H1 (cell line): ENCODE results near the gene HIVEP3. TPM values are rescaled to one million over a fixed set of nuclear protein-coding genes. Genes with fewer than 3 reads are reported as not detected.

ENCODE experiments used
- CTCF ChIA-PET: fragments of 300-600 bp; sonication (Branson Sonifier 250); formaldehyde crosslinking; loops from one replicate; lab custom pipeline; 2021; ENCODE audit not compliant: partially characterized antibody; lab: Charles Lee
- POLR2A ChIA-PET: fragments of 300-600 bp; sonication (Branson Sonifier 250); formaldehyde crosslinking; loops from one replicate; lab custom pipeline; 2021; ENCODE audit warnings: inconsistent platforms; ENCODE audit not compliant: partially characterized antibody; lab: Charles Lee
- DNase-seq, 2 experiments: peaks; one replicate each; pipeline versions ENCODE4 v3.0.0 to v3.0.0-alpha.2; 2010 to 2022; ENCODE audit warnings: low spot score in 2 of 2, low read depth in 1 of 2, mixed read lengths in 1 of 2
- FAIRE-seq: peaks from 2 replicates; lab custom pipeline; 2011; peaks lifted over from hg19 to GRCh38; lab: Jason Lieb, UNC
- H2AFZ ChIP-seq: 2 replicates; pipeline ENCODE4 v1.8.1; 2012; ENCODE audit warnings: low read length, inconsistent platforms
- H2AK5ac ChIP-seq: 2 replicates; pipeline ENCODE4 v1.6.1; 2013; ENCODE audit warnings: low read depth, low read length
- H2BK120ac ChIP-seq: replicated peaks from 2 replicates; pipeline ENCODE3; 2013; ENCODE audit warnings: low read depth, low read length, inconsistent platforms
- H2BK12ac ChIP-seq: 2 replicates; pipeline ENCODE4 v1.6.1; 2013; ENCODE audit warnings: low read depth, low read length
- H2BK15ac ChIP-seq: 2 replicates; pipeline ENCODE4 v1.6.1; 2013; ENCODE audit warnings: low read length
- H2BK20ac ChIP-seq: 2 replicates; pipeline ENCODE4 v1.6.1; 2013; ENCODE audit warnings: low read length
- H2BK5ac ChIP-seq: 2 replicates; pipeline ENCODE4 v1.6.1; 2013; ENCODE audit warnings: low read depth, low read length
- H3K14ac ChIP-seq: 2 replicates; pipeline ENCODE4 v1.6.1; 2013; ENCODE audit warnings: inconsistent platforms; ENCODE audit not compliant: insufficient read length
- H3K18ac ChIP-seq: 2 replicates; pipeline ENCODE4 v1.6.1; 2013; ENCODE audit warnings: low read length; ENCODE audit errors: extremely low read depth
- H3K23ac ChIP-seq: 2 replicates; pipeline ENCODE4 v1.6.1; 2013; ENCODE audit warnings: inconsistent platforms; ENCODE audit not compliant: insufficient read length
- H3K23me2 ChIP-seq: 2 replicates; pipeline ENCODE4 v1.6.1; 2013; ENCODE audit warnings: low read depth, low read length
- H3K27ac ChIP-seq: 2 replicates; pipeline ENCODE4 v1.6.1; 2011; ENCODE audit warnings: low read depth, low read length, inconsistent platforms
- H3K27me3 ChIP-seq, 4 experiments: replicated peaks in 1 of 4; 1 replicate in 1 of 4; 2 replicates in 3 of 4; pipeline versions ENCODE4 v1.6.1 to v1.8.1; 2011 to 2013; ENCODE audit warnings: low read length in 3 of 4, mild to moderate bottlenecking in 3 of 4, inconsistent platforms in 2 of 4, mixed read lengths in 2 of 4, moderate library complexity in 1 of 4; ENCODE audit not compliant: control insufficient read depth in 3 of 4, insufficient read depth in 3 of 4; ENCODE audit errors: extremely low read depth in 1 of 4
- H3K36me3 ChIP-seq, 4 experiments: 2 replicates each; pipeline versions ENCODE4 v1.6.1 to v1.8.1; 2011 to 2013; ENCODE audit warnings: mild to moderate bottlenecking in 4 of 4, low read length in 3 of 4, moderate library complexity in 2 of 4, control low read depth in 1 of 4, inconsistent platforms in 1 of 4; ENCODE audit not compliant: insufficient read depth in 4 of 4, control insufficient read depth in 2 of 4
- H3K4ac ChIP-seq: replicated peaks from 2 replicates; pipeline ENCODE3; 2013; ENCODE audit warnings: low read length, low read depth, mixed read lengths, inconsistent platforms; ENCODE audit not compliant: insufficient read length
- H3K4me1 ChIP-seq, 4 experiments: replicated peaks in 1 of 4; 1 replicate in 1 of 4; 2 replicates in 3 of 4; pipeline versions ENCODE4 v1.6.1 to v1.8.1; 2011 to 2013; ENCODE audit warnings: low read length in 3 of 4, inconsistent platforms in 2 of 4, mixed read lengths in 1 of 4; ENCODE audit not compliant: insufficient read depth in 4 of 4, control insufficient read depth in 3 of 4
- H3K4me2 ChIP-seq, 2 experiments: 2 replicates each; pipeline versions ENCODE4 v1.6.1 to v1.8.1; 2011 to 2013; ENCODE audit warnings: low read depth in 2 of 2, low read length in 2 of 2, control low read depth in 1 of 2, inconsistent platforms in 1 of 2, mild to moderate bottlenecking in 1 of 2; ENCODE audit not compliant: insufficient read depth in 1 of 2
- H3K4me3 ChIP-seq, 4 experiments: fragments of 200-600, 300-600 bp in 1 of 4; sonication (generic), shearing (Covaris generic), sonication (Bioruptor Twin) in 1 of 4; 2 replicates each; pipeline versions ENCODE4 v1.5.1 to v1.8.1; 2011 to 2016; ENCODE audit warnings: low read length in 4 of 4, low read depth in 3 of 4, control low read depth in 2 of 4, inconsistent platforms in 2 of 4, mild to moderate bottlenecking in 2 of 4, mixed read lengths in 1 of 4, moderate library complexity in 1 of 4; ENCODE audit not compliant: insufficient read depth in 2 of 4; ENCODE audit errors: extremely low read depth in 1 of 4
- H3K56ac ChIP-seq: replicated peaks from 2 replicates; pipeline ENCODE3; 2013; ENCODE audit warnings: low read depth, mild to moderate bottlenecking, mixed read lengths, low read length, inconsistent platforms; ENCODE audit not compliant: insufficient read length
- H3K79me1 ChIP-seq: 2 replicates; pipeline ENCODE4 v1.6.1; 2013; ENCODE audit warnings: low read depth, low read length, control low read depth
- H3K79me2 ChIP-seq, 2 experiments: 2 replicates each; pipeline versions ENCODE4 v1.6.1 to v1.8.1; 2012 to 2013; ENCODE audit warnings: low read length in 2 of 2, mild to moderate bottlenecking in 2 of 2, inconsistent platforms in 1 of 2; ENCODE audit not compliant: insufficient read depth in 2 of 2, control insufficient read depth in 1 of 2
- H3K9ac ChIP-seq, 4 experiments: replicated peaks in 1 of 4; 1 replicate in 1 of 4; 2 replicates in 3 of 4; pipeline versions ENCODE4 v1.6.1 to v1.8.1; 2011 to 2013; ENCODE audit warnings: low read depth in 3 of 4, low read length in 3 of 4, control low read depth in 2 of 4, mild to moderate bottlenecking in 2 of 4, moderate library complexity in 2 of 4, inconsistent platforms in 1 of 4; ENCODE audit errors: extremely low read depth in 1 of 4
- H3K9me3 ChIP-seq, 2 experiments: 2 replicates each; pipeline versions ENCODE4 v1.6.1 to v1.8.1; 2012 to 2013; ENCODE audit warnings: mild to moderate bottlenecking in 2 of 2, moderate library complexity in 2 of 2, control low read depth in 1 of 2, inconsistent platforms in 1 of 2, low read depth in 1 of 2, low read length in 1 of 2, mixed read lengths in 1 of 2; ENCODE audit not compliant: insufficient read depth in 2 of 2
- H4K20me1 ChIP-seq, 2 experiments: replicated peaks in 1 of 2; 2 replicates each; pipeline versions ENCODE3 to v1.8.1; 2011 to 2013; ENCODE audit warnings: inconsistent platforms in 2 of 2, low read length in 2 of 2, mild to moderate bottlenecking in 1 of 2; ENCODE audit not compliant: insufficient read depth in 2 of 2, control insufficient read depth in 1 of 2
- H4K5ac ChIP-seq: 2 replicates; pipeline ENCODE4 v1.6.1; 2013; ENCODE audit warnings: low read length, low read depth, mixed read lengths, inconsistent platforms; ENCODE audit not compliant: insufficient read length
- H4K8ac ChIP-seq: 2 replicates; pipeline ENCODE4 v1.8.0; 2013; ENCODE audit warnings: mild to moderate bottlenecking, moderate library complexity, low read length, inconsistent platforms; ENCODE audit not compliant: insufficient read depth; ENCODE audit errors: extremely low read depth
- H4K91ac ChIP-seq: replicated peaks from 2 replicates; pipeline ENCODE3; 2013; ENCODE audit warnings: low read length, mixed read lengths, inconsistent platforms; ENCODE audit not compliant: insufficient read length
- CTBP2 ChIP-seq: IDR thresholded peaks from 2 replicates; pipeline ENCODE4 v1.7.0; 2011; ENCODE audit warnings: borderline replicate concordance, mild to moderate bottlenecking, moderate library complexity, mixed read lengths, low read length; ENCODE audit not compliant: insufficient read depth, insufficient read length
- CTCF ChIP-seq, 3 experiments: IDR thresholded peaks; 1 replicate in 2 of 3; 2 replicates in 1 of 3; pipeline versions ENCODE4 v1.5.1 to v1.6.1; 2011; ENCODE audit warnings: low read length in 3 of 3, mild to moderate bottlenecking in 3 of 3, inconsistent platforms in 2 of 3, low read depth in 1 of 3, moderate library complexity in 1 of 3; ENCODE audit not compliant: insufficient read depth in 1 of 3; ENCODE audit errors: control extremely low read depth in 1 of 3
- WGBS, 2 experiments: shearing (Covaris generic) in 1 of 2; methylation state at CpG; one replicate each; pipeline versions ENCODE4 v1.1.6 to v1.1.7; 2013 to 2015; ENCODE audit warnings: low lambda C conversion rate in 2 of 2, mixed read lengths in 2 of 2, inconsistent platforms in 1 of 2, low coverage in 1 of 2, missing lambda C conversion rate in 1 of 2; ENCODE audit not compliant: insufficient replicate concordance in 2 of 2, insufficient coverage in 1 of 2, insufficient read length in 1 of 2; ENCODE audit errors: extremely low coverage in 1 of 2, missing lambda C conversion rate in 1 of 2; 5-methylcytosine and 5-hydroxymethylcytosine counted together
- polyA plus RNA-seq, 7 experiments: library from polyadenylated mRNA; depleted of rRNA in 3 of 7; stranded (reverse) in 5 of 7; unstranded in 2 of 7; fragments of >200 nt in 5 of 7; fragments of 200-250 nt in 2 of 7; gene quantifications; 1 replicate in 5 of 7; 2 replicates in 1 of 7; 4 replicates in 1 of 7; pipeline versions ENCODE4 v1.2.1 to v1.2.3, GENCODE V29; 2011 to 2013; ENCODE audit warnings: missing spikeins in 2 of 7, mixed read lengths in 2 of 7
- total RNA-seq: library from RNA; stranded (reverse); fragmentation: NEBNext Ultra II Directional; extraction: Animal tissue kit (Norgen Biotek cat#: 25700); gene quantifications from 2 replicates; pipeline ENCODE4 v1.2.1, GENCODE V29; 2021

HIVEP3 gene
- total and polyA plus RNA-seq, 2 of the 8 experiments (the other 6 are each of a cell fraction or from before 2014, with no cell fraction given), result 0.24 to 0.69 TPM

GRCh38 chr1:41500781-41501518 lies 417.8 kb downstream of the HIVEP3 start:
- Histone ChIP-seq H3K14ac (no peak overlapping the region), H3K9me3 (no peaks in the 10 kb centered on the region), H3K4me1 (peaks cover 0 to 16% (median 10%) of the 10 kb centered on the region in 4 experiments; a peak in 6 of 7 replicates), H4K20me1 (no peaks in the 10 kb centered on the region), H3K27me3 (peaks cover 0 to 13% (median 9%) of the 10 kb centered on the region in 4 experiments; a peak in 3 of 7 replicates), H2BK15ac (no peak overlapping the region), H3K4ac (no peak overlapping the region), H2BK120ac (no peak overlapping the region), H4K5ac (no peak overlapping the region), H3K18ac (no peak overlapping the region), H3K79me2 (no peaks in the 10 kb centered on the region), H3K4me2 (no peak overlapping the region), H3K36me3 (no peaks in the 10 kb centered on the region; a peak in 1 of 8 replicates), H3K79me1 (no peaks in the 10 kb centered on the region), H4K91ac (no peak overlapping the region), H4K8ac (no peak overlapping the region), H2AFZ (no peak overlapping the region), H3K23ac (no peak overlapping the region), H2BK12ac (no peak overlapping the region), H2BK20ac (no peak overlapping the region), H2AK5ac (no peak overlapping the region), H3K56ac (no peak overlapping the region), H3K4me3 (no peak overlapping the region), H3K23me2 (peaks cover 3% of the 10 kb centered on the region; the same call in 1 of the 2 replicates), H3K9ac (no peak overlapping the region), H2BK5ac (no peak overlapping the region), H3K27ac (no peak overlapping the region; the same call in 1 of the 2 replicates)
- no peak for FAIRE-seq
- CTCF ChIA-PET, result interaction anchor here (0.6 to 7.5 kb wide), 9 partner anchors 9 to 204 kb away, joined by 3 to 85 read pairs (median 4); no protein-coding TSS in a partner anchor
- no peak for DNase-seq
- 91% methylated on average over 7 of the region's 7 CpGs; no CpG with 5 or more reads in 1 of the 2 experiments for WGBS, 2 experiments
- POLR2A ChIA-PET, result no interaction called here
- TF ChIP-seq CTBP2, result no peak
- peak in 1 of 3 experiments; percentile 26; a peak in 1 of 4 replicates for TF ChIP-seq CTCF (IDR thresholded peaks at IDR 0.05; ENCODE audit: control extremely low read depth in 1 of 3, insufficient read depth in 1 of 3, low read depth in 1 of 3, low read length in 3 of 3)
